Skeletal muscle satellite cell (primary cell): Measurements from ENCODE around the gene SLC8A3.

Source experiments
- H3K27me3 ChIP-seq: 2 replicates; pipeline ENCODE4 v1.7.0; 2013; ENCODE audit warnings: low read length; ENCODE audit not compliant: control insufficient read depth, insufficient read depth
- H3K36me3 ChIP-seq: 2 replicates; pipeline ENCODE4 v1.7.0; 2013; ENCODE audit warnings: mild to moderate bottlenecking, control low read depth, low read length; ENCODE audit not compliant: insufficient read depth
- H3K4me1 ChIP-seq: 2 replicates; pipeline ENCODE4 v1.7.0; 2013; ENCODE audit warnings: low read length; ENCODE audit not compliant: control insufficient read depth, insufficient read depth
- H3K4me2 ChIP-seq: 2 replicates; pipeline ENCODE4 v1.7.0; 2013; ENCODE audit warnings: mild to moderate bottlenecking, low read length
- H3K4me3 ChIP-seq: 2 replicates; pipeline ENCODE4 v1.7.0; 2013; ENCODE audit warnings: low read length
- H3K9ac ChIP-seq: 2 replicates; pipeline ENCODE4 v1.7.0; 2013; ENCODE audit warnings: mild to moderate bottlenecking, low read depth, low read length, moderate library complexity
- H3K9me3 ChIP-seq: replicated peaks from 2 replicates; pipeline ENCODE4 v1.7.0; 2013; ENCODE audit warnings: mild to moderate bottlenecking, control low read depth, low read length

The SLC8A3 gene

DNA sequence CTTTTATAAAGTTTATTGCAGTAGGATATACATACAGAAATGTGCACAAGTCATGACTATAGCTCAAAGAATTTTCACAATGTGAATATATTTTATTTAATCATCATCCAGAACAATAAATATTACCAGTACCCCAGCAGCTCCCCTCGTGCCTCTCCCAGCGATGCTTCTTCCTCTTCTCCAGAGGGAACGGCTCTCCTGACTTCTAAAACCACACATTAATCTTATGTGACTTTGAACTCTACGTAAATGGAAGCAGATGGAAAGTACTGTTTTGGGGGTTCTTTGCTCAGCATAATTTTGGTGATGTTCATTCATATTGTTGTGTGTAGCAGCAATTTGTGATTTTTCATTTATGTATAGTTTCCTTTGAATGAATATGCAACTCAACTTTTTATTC, 4.6 kb upstream of the SLC8A3 start:
- H3K4me2 ChIP-seq = no peak overlapping the region
- H3K9me3 ChIP-seq = no peaks in the 10 kb centered on the region
- no peaks in the 10 kb centered on the region for H3K36me3 ChIP-seq
- no peaks in the 10 kb centered on the region for H3K4me1 ChIP-seq
- H3K9ac ChIP-seq = no peak overlapping the region
- H3K4me3 ChIP-seq = no peak overlapping the region
- H3K27me3 ChIP-seq = peaks cover 9% of the 10 kb centered on the region

DNA sequence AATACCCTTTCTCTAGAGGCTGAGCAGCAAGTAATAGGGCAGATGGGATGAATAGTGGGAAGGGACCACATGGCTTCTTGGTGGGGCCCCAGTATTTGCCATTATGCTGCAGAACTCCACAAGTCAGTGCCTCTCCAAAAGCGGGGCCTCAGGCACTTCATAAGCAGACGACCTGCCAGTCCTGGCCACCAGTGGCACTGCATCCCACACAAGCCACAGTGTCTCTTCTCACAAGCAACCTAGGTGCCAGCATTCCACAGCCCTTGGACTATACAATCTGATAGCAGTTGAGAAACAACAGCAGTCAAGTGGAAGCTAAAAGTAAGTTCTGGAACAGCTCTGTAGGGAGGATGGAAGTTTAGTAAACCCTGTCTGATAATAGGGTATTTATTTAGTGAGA, 4.2 kb upstream of the SLC8A3 start:
- no peak overlapping the region for H3K4me3 ChIP-seq
- H3K9me3 ChIP-seq = no peaks in the 10 kb centered on the region
- no peak overlapping the region for H3K4me2 ChIP-seq
- H3K9ac ChIP-seq = no peak overlapping the region
- peaks cover 2% of the 10 kb centered on the region for H3K4me1 ChIP-seq
- no peaks in the 10 kb centered on the region for H3K36me3 ChIP-seq
- H3K27me3 ChIP-seq = peaks cover 9% of the 10 kb centered on the region

DNA sequence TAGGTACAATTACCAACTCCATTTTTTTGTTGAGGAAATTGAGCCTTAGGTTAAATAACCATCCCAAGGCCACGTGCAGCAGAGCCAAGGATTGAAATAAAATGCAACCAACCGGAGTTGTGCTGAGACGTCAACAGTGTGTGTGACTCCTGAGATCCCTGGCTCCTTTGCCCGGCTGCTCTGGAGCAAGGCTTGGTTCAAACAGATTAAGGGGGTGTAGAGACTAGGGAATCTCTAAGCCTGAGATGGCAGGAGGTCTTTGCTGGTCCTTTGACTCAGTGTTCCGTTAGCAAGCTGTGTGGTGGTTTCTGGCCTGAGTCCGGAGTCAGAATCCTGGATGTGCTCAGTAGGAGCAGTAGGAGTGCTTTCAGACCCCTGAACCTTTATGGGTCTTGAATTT, 1.4 kb upstream of the SLC8A3 start:
- no peak overlapping the region for H3K4me3 ChIP-seq
- H3K9me3 ChIP-seq = no peaks in the 10 kb centered on the region
- no peak overlapping the region for H3K9ac ChIP-seq
- H3K4me2 ChIP-seq = no peak overlapping the region
- no peaks in the 10 kb centered on the region for H3K36me3 ChIP-seq
- peaks cover 9% of the 10 kb centered on the region for H3K27me3 ChIP-seq
- peaks cover 16% of the 10 kb centered on the region for H3K4me1 ChIP-seq

DNA sequence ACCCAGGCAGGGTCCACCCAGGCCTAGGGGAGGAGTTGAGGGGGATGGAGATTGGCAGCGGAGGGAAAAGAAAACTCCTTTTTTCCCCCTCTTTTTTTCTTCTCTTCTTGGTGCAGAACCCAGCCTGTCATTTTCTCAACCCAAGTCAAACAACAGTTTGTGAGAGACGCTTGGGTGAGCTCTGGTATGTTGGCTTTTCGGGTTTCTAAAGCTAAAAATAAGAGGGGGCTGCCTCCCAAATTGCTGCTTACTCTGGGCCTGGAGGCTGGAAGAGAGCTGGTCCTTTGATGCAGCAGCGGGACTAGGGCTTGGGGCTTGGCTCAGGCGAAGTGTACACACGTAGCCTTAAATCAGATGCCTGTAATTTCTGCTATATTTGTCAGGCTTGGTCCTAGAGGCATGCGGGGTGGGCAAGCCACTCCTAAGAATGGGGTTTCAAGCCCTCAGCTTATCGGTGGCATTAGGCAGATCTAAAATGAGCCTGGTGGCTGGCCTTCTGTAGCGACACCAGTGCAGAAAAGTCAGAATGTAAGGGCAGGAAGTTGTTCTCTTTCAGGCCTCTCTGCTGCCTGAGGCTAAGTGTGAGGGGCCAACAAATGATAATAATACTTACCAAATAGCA, 816 bp upstream of the SLC8A3 start:
- Histone ChIP-seq H3K9me3 (no peaks in the 10 kb centered on the region), H3K4me1 (peaks cover 16% of the 10 kb centered on the region), H3K9ac (peak overlapping the region; percentile 74), H3K36me3 (no peaks in the 10 kb centered on the region), H3K4me3 (peak overlapping the region; percentile 84), H3K4me2 (peak overlapping the region; percentile 99), H3K27me3 (peaks cover 9% of the 10 kb centered on the region)

DNA sequence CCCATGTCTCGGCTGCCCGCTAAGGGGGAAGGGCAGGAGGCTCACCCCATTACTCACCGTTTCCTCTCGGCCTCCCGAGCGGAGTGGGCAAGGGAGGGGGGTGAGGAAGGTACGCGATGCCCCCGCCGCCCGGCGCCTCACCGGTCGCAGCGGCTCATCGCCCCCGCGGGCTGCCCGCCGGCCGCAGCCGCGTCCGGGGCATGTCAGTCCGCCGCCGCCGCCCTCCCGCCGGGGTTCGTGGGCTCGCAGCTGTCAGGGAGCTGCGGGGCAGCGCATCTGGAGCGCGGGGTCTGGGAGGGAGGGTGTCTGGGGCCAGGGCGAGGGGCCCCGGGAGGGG, 461 bp downstream of the SLC8A3 start:
- peaks cover 16% of the 10 kb centered on the region for H3K4me1 ChIP-seq
- H3K4me3 ChIP-seq = peak overlapping the region; percentile 84
- no peaks in the 10 kb centered on the region for H3K36me3 ChIP-seq
- H3K9ac ChIP-seq = peak overlapping the region; percentile 74
- no peaks in the 10 kb centered on the region for H3K9me3 ChIP-seq
- H3K4me2 ChIP-seq = peak overlapping the region; percentile 99
- peaks cover 11% of the 10 kb centered on the region for H3K27me3 ChIP-seq

DNA sequence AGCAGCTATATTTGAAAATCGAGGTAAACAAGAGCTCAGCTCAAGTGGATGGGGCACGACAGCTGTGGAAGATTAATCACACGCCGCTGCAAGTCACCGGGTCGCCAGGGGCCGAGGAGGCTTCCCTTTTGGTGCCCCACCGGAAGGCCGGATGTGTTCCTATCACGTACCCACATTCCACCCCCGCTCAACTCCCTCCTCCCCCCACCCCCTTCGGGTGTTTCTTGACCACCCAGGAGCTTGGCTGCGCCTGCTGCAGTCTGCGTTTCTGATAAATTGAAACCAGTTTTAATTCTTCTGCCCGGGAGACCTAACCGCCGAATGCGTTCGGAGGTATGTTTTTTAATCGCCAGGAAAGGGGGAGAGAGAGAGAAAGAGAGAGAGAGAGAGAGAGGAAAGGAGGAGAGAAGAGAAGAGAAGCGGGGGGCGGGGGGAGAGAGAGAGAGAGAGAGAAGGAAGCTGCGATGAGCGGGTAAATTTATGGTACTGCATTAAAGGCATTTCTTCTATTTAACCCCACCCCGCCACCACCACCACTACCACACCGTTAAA, 1.8 kb downstream of the SLC8A3 start:
- H3K9ac ChIP-seq = peak overlapping the region; percentile 74
- H3K9me3 ChIP-seq = no peaks in the 10 kb centered on the region
- H3K36me3 ChIP-seq = no peaks in the 10 kb centered on the region
- peak overlapping the region; percentile 99 for H3K4me2 ChIP-seq
- H3K4me1 ChIP-seq = peaks cover 16% of the 10 kb centered on the region
- peak overlapping the region; percentile 84 for H3K4me3 ChIP-seq
- H3K27me3 ChIP-seq = peaks cover 11% of the 10 kb centered on the region

DNA sequence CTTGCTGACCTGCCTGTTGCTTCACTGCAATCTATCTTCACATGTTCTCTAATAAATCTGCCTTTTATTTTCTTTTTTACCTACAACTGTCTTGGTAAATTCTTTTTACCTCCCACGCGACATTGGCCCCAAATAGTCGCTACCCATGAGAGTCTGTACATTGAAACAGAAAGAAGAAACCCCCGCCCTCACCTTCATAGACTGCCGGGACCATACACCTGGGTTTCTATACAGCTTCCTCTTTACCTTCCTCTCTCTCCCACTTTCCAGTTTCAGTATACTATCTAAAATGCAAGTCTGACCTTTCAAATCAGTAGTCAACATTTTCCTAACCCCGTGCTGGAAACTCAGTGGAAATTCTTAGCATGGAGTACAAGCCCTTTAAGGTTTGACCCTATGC, 4.8 kb downstream of the SLC8A3 start:
- no peaks in the 10 kb centered on the region for H3K9me3 ChIP-seq
- H3K4me3 ChIP-seq = no peak overlapping the region
- no peaks in the 10 kb centered on the region for H3K36me3 ChIP-seq
- no peak overlapping the region for H3K4me2 ChIP-seq
- H3K27me3 ChIP-seq = peaks cover 2% of the 10 kb centered on the region
- peaks cover 16% of the 10 kb centered on the region for H3K4me1 ChIP-seq
- no peak overlapping the region for H3K9ac ChIP-seq

GRCh38 chr14:70181276-70181675, 7.5 kb downstream of the SLC8A3 start:
- no peaks in the 10 kb centered on the region for H3K36me3 ChIP-seq
- peaks cover 2% of the 10 kb centered on the region for H3K27me3 ChIP-seq
- H3K4me3 ChIP-seq = no peak overlapping the region

DNA sequence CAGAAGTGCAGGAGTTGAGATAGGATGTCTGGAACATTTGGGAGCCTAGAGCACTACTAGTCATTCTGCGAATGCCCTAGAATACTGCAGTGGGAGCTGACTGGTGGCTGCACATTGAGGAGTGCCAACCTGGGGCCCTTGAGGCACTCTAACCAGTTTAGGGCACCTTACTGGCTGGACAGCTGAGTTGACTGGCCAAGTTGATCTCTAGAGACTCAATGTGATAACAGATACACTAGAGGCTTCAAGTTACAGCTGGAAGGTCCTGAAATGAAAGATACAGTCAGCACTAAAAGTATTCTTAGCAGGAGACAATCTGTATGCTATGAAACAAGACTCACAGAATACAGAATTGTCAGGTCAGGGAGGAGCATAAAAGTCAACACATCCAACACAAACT, 8.0 kb downstream of the SLC8A3 start:
- Histone ChIP-seq H3K27me3 (peaks cover 2% of the 10 kb centered on the region), H3K36me3 (no peaks in the 10 kb centered on the region), H3K4me3 (no peak overlapping the region), H3K9ac (no peak overlapping the region), H3K4me2 (no peak overlapping the region), H3K9me3 (no peaks in the 10 kb centered on the region), H3K4me1 (no peaks in the 10 kb centered on the region)

More at GRCh38 chr14:70181276-70181675, 7.5 kb downstream of the SLC8A3 start:
- no peaks in the 10 kb centered on the region for H3K4me1 ChIP-seq
- H3K9ac ChIP-seq = no peak overlapping the region
- H3K9me3 ChIP-seq = no peaks in the 10 kb centered on the region
- no peak overlapping the region for H3K4me2 ChIP-seq

- Histone ChIP-seq H3K9ac (no peak overlapping the region), H3K4me1 (no peaks in the 10 kb centered on the region), H3K9me3 (no peaks in the 10 kb centered on the region), H3K36me3 (no peaks in the 10 kb centered on the region), H3K27me3 (no peaks in the 10 kb centered on the region), H3K4me2 (no peak overlapping the region), H3K4me3 (no peak overlapping the region)
Measured at GRCh38 chr14:70177081-70177800, 11.5 kb downstream of the SLC8A3 start.

- H3K9ac ChIP-seq = no peak overlapping the region
- no peak overlapping the region for H3K4me3 ChIP-seq
- H3K4me1 ChIP-seq = no peaks in the 10 kb centered on the region
- H3K36me3 ChIP-seq = no peaks in the 10 kb centered on the region
- no peaks in the 10 kb centered on the region for H3K27me3 ChIP-seq
- H3K9me3 ChIP-seq = no peaks in the 10 kb centered on the region
- no peak overlapping the region for H3K4me2 ChIP-seq
Measured at GRCh38 chr14:70173569-70173968, 15.2 kb downstream of the SLC8A3 start.

DNA sequence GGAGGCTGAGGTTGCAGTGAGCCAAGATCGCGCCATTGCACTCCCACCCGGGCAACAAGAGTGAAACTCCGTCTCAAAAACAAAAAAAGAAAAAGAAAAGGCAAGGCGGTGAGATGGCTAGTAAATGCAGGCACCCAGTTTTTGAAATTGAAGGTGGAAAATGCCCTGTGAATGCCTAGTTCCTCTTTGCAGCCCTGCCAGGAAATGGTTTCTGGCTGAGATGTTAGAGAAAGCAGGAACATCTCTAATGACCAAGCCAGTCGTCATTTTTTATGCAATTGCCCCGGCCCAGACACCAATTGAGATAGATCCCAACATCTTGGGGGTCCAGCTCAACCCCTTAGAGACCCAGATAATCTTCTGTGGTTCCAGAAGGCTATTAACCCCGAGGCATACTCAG, 17.0 kb downstream of the SLC8A3 start:
- Histone ChIP-seq H3K27me3 (no peaks in the 10 kb centered on the region), H3K4me2 (no peak overlapping the region), H3K4me1 (no peaks in the 10 kb centered on the region), H3K9me3 (no peaks in the 10 kb centered on the region), H3K9ac (no peak overlapping the region), H3K36me3 (no peaks in the 10 kb centered on the region), H3K4me3 (no peak overlapping the region)
